Nephron (organoid): ENCODE data around the gene AGPAT2.
"Not testable (repeated sequence)": the region's sequence is repeated elsewhere in the genome, so short reads cannot be mapped to it uniquely, and the experiment has no call there.

ENCODE experiments used
- H3K27ac Mint-ChIP-seq, 3 experiments: 2 replicates each; pipeline ENCODE4 v1.8.0; 2020; ENCODE audit warnings: mixed read lengths in 3 of 3, mild to moderate bottlenecking in 2 of 3, moderate library complexity in 1 of 3
- H3K27me3 Mint-ChIP-seq: 2 replicates; pipeline ENCODE4 v1.8.0; 2021; ENCODE audit warnings: low read depth, mild to moderate bottlenecking, moderate library complexity, mixed read lengths
- H3K36me3 Mint-ChIP-seq: 2 replicates; pipeline ENCODE4 v1.8.0; 2020; ENCODE audit warnings: low read depth, mixed read lengths
- H3K4me1 Mint-ChIP-seq: 2 replicates; pipeline ENCODE4 v1.8.0; 2020; ENCODE audit warnings: mixed read lengths
- H3K4me3 Mint-ChIP-seq, 3 experiments: 2 replicates each; pipeline ENCODE4 v1.8.0; 2020; ENCODE audit warnings: mild to moderate bottlenecking in 3 of 3, mixed read lengths in 3 of 3, moderate library complexity in 2 of 3
- H3K9me3 Mint-ChIP-seq: 2 replicates; pipeline ENCODE4 v1.8.0; 2020; ENCODE audit warnings: mixed read lengths
- TF ChIP-seq, protein P1 (sequence below), 3 experiments: fragments of 200-600 bp; sonication (generic); IDR thresholded peaks; one replicate each; pipeline ENCODE4 v1.5.0; 2021; ENCODE audit warnings: antibody characterized with exemption in 3 of 3; ENCODE audit not compliant: unreplicated experiment in 3 of 3

AGPAT2 gene

DNA sequence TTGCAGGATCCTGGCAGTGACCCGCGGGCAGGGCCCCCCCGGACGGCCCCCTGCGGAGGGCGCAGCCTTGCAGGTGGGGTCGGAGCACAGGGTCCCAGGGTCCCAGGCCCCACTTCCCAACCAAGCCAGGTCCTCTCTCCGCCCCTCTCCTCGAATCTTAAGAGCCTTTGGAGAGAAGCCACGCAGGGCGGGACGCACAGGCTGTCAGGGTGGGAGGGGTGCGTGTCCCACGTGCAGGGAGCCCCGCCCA, 43.0 kb downstream of the AGPAT2 start:
- Mint-ChIP-seq H3K4me1 (peaks cover 18% of the 10 kb centered on the region), H3K27me3 (peaks cover 15% of the 10 kb centered on the region), H3K36me3 (no peaks in the 10 kb centered on the region), H3K4me3 (no peak overlapping the region), H3K27ac (no peak overlapping the region), H3K9me3 (no peaks in the 10 kb centered on the region)
- TF ChIP-seq, protein P1, sequence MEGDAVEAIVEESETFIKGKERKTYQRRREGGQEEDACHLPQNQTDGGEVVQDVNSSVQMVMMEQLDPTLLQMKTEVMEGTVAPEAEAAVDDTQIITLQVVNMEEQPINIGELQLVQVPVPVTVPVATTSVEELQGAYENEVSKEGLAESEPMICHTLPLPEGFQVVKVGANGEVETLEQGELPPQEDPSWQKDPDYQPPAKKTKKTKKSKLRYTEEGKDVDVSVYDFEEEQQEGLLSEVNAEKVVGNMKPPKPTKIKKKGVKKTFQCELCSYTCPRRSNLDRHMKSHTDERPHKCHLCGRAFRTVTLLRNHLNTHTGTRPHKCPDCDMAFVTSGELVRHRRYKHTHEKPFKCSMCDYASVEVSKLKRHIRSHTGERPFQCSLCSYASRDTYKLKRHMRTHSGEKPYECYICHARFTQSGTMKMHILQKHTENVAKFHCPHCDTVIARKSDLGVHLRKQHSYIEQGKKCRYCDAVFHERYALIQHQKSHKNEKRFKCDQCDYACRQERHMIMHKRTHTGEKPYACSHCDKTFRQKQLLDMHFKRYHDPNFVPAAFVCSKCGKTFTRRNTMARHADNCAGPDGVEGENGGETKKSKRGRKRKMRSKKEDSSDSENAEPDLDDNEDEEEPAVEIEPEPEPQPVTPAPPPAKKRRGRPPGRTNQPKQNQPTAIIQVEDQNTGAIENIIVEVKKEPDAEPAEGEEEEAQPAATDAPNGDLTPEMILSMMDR (IDR thresholded peaks at IDR 0.05; ENCODE audit: unreplicated experiment in 3 of 3), result no peak

DNA sequence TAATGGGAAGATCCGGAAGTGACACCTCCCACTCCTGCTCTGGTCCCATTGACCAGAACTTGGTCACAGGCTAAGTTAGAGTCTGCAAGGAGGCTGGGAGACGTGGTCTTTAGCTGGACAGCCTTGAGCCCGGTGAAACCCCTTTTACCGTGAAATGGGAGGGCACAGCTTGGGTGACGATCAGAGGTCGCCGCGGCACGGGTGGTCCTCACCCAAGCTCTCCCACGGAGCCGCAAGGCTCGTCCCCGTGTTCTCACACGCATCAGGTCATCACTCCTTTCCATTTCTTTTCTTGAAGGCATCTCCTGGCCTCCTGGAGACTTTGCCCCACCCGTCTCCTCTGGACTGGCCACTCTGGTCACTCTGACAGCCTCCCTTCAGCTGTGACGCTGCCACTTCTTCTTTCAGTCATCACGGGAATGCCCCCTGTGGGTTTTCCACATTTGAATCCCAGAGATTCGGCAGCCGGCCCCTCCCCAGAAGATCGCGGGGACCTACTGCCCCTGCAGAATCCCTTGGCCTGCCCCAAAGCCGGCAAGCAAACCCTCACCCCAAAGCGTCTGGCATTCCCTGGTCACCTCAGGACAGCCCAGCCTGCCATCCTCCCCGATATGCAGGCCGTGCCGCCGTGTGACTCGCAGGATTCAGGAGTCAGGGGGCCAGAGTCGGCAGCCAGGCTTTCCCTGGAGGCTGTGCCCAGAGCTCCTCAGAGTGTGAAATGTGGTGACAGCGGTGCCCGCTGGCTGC, 43.5 kb downstream of the AGPAT2 start:
- Mint-ChIP-seq H3K4me1 (peaks cover 17% of the 10 kb centered on the region), H3K27ac (no peak overlapping the region), H3K9me3 (no peaks in the 10 kb centered on the region), H3K27me3 (peaks cover 15% of the 10 kb centered on the region), H3K4me3 (peak overlapping the region in 1 of 3 experiments; percentile 19), H3K36me3 (no peaks in the 10 kb centered on the region)
- TF ChIP-seq, protein P1 (IDR thresholded peaks at IDR 0.05; ENCODE audit: unreplicated experiment in 3 of 3), result no peak

DNA sequence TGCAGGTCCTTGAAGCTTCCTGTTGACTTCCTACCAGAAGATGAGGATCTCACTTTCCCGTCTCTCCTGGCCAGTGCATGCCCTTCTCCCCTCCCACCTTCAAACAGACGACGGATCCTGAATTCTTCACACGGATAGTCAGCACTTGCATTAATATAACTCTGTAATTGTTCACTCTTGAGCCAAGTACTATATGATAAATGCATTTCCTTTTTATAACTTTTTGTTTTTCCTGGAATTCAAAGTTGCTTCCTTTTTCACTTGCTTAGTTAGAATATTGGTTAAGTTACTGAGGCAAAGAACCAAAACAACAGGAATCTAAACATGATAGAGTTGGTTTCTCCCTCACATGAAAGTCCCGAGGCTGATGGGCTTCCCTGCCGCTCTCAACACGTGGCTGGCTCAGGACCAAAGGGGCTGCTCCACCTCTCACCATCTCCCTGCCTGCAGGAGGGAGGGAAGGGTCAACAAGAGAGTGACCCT, 44.8 kb downstream of the AGPAT2 start:
- Mint-ChIP-seq H3K9me3 (no peaks in the 10 kb centered on the region), H3K4me1 (peaks cover 15% of the 10 kb centered on the region), H3K27ac (peak overlapping the region in 2 of 3 experiments; percentile 36 to 37), H3K4me3 (no peak overlapping the region), H3K36me3 (no peaks in the 10 kb centered on the region), H3K27me3 (peaks cover 15% of the 10 kb centered on the region)
- TF ChIP-seq, protein P1 (IDR thresholded peaks at IDR 0.05; ENCODE audit: unreplicated experiment in 3 of 3), result no peak

DNA sequence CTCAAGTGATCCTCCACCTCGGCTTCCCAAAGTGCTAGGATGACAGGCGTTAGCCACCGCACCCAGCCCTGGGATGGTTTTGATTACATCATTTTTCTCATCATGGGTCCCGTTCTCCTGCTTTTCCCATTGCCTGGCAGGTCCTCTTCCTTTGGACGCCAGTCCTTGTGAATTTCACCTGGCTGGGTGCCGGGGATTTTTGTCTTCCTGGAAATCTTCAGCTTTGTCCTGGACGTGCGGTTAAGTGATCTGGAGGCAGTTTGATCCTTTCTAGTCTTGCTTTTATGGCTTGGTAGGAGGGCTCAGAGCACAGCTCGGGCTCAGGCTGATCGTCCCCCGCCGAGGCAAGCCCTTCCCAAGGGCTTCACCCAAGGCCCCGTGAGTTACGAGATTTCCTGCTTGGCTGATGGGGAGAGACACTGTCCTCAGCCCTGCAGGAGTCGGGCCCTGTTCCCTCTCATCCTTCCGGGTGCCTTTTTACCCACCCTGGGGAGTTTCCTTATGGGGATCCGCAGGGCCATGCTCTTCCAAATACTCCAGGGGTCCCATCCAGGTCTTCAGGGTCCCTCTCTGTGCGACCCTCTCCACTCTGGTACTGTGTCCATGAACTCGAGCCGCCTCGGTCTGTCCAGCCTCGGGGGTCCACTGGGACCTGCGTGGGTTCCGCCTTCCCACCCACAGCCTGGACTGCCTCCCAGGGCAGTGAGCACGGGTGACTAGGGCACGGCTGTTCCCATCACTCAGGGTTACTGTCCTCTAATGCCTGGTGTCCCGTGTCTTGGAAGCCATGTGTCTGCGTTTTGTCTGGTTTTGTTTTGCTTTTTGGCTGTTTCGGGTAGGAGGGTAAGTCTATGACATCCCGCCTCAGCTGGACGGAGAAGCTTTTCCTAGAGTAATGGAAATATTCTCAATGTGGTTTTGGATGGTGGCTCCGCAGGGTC, 46.8 kb downstream of the AGPAT2 start:
- peaks cover 15% of the 10 kb centered on the region for H3K27me3 Mint-ChIP-seq
- H3K36me3 Mint-ChIP-seq, result no peaks in the 10 kb centered on the region
- H3K9me3 Mint-ChIP-seq, result no peaks in the 10 kb centered on the region
- H3K4me1 Mint-ChIP-seq, result peaks cover 15% of the 10 kb centered on the region
- TF ChIP-seq, protein P1 (IDR thresholded peaks at IDR 0.05; ENCODE audit: unreplicated experiment in 3 of 3), result no peak
- H3K27ac Mint-ChIP-seq, result peak overlapping the region; percentile 30 to 72 (median 49)
- H3K4me3 Mint-ChIP-seq, result no peak overlapping the region

DNA sequence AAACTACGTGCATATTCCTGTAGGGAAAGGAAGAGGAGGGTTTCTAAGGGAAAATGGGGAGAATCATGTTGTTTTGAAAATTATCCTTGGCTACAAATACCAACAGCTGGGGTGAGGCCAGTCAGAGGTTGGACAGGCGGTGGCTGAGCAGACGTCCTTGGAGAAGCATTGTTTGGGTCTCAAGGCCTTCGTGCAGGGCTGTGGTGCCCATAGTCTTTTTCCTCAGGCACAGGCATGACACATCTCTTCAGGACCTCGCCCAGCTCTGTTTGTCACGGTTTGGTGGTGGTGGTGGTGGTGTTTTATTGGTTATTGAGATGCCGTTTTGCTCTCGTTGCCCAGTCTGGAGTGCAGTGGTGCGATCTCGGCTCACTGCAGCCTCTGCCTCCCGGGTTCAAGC, 52.4 kb downstream of the AGPAT2 start:
- H3K4me1 Mint-ChIP-seq, result peaks cover 5% of the 10 kb centered on the region
- H3K27ac Mint-ChIP-seq, result peak overlapping the region in 1 of 3 experiments; percentile 4
- no peaks in the 10 kb centered on the region for H3K9me3 Mint-ChIP-seq
- peaks cover 6% of the 10 kb centered on the region for H3K27me3 Mint-ChIP-seq
- TF ChIP-seq, protein P1 (IDR thresholded peaks at IDR 0.05; ENCODE audit: unreplicated experiment in 3 of 3), result no peak
- H3K36me3 Mint-ChIP-seq, result no peaks in the 10 kb centered on the region
- no peak overlapping the region for H3K4me3 Mint-ChIP-seq

DNA sequence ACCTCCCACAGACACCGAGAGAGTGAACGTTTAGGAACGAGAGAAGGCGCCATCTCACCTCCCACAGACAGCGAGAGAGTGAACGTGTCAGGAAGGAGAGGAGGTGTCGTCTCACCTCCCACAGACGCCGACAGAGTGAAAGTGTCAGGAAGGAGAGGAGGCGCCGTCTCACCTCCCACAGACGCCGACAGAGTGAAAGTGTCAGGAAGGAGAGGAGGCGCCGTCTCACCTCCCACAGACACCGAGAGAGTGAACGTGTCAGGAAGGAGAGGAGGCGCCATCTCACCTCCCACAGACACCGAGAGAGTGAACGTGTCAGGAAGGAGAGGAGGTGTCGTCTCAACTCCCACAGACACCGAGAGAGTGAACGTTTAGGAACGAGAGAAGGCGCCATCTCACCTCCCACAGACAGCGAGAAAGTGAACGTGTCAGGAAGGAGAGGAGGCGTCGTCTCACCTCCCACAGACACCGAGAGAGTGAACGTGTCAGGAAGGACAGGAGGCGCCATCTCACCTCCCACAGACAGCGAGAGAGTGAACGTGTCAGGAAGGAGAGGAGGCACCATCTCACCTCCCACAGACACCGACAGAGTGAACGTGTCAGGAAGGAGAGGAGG, 54.7 kb downstream of the AGPAT2 start:
- not testable (repeated sequence) for H3K27ac Mint-ChIP-seq, H3K27me3 Mint-ChIP-seq, H3K36me3 Mint-ChIP-seq, H3K9me3 Mint-ChIP-seq, H3K4me3 Mint-ChIP-seq
- H3K4me1 Mint-ChIP-seq, result peaks cover 12% of the 10 kb centered on the region

DNA sequence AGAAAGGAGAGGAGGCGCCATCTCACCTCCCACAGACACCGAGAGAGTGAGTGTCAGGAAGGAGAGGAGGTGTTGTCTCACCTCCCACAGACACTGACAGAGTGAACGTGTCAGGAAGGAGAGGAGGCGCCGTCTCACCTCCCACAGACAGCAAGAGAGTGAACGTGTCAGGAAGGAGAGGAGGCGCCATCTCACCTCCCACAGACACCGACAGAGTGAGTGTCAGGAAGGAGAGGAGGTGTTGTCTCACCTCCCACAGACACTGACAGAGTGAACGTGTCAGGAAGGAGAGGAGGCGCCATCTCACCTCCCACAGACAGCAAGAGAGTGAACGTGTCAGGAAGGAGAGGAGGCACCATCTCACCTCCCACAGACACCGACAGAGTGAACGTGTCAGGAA, 55.2 kb downstream of the AGPAT2 start:
- H3K4me1 Mint-ChIP-seq, result peaks cover 16% of the 10 kb centered on the region
- not testable (repeated sequence) for H3K27ac Mint-ChIP-seq, H3K9me3 Mint-ChIP-seq, H3K4me3 Mint-ChIP-seq, H3K36me3 Mint-ChIP-seq
- H3K27me3 Mint-ChIP-seq, result peaks cover 12% of the 10 kb centered on the region
